GM12892 (cell line): Measurements from ENCODE around the gene VWA7.
A peak's percentile ranks its signal among the peaks of the same experiment; 100 is the strongest.

Experiments used
- DNase-seq: peaks from one replicate; pipeline ENCODE4 v3.0.0; 2011; ENCODE audit not compliant: insufficient read length
- FAIRE-seq: peaks from 2 replicates; lab custom pipeline; 2011; peaks lifted over from hg19 to GRCh38; lab: Jason Lieb, UNC
- POLR2A ChIP-seq: IDR thresholded peaks from 2 replicates; pipeline ENCODE4 v1.6.1; 2011; ENCODE audit warnings: low read depth, low read length, control low read depth
- POLR2AphosphoS5 ChIP-seq: IDR thresholded peaks from 2 replicates; pipeline ENCODE4 v1.6.1; 2011; ENCODE audit warnings: low read depth, low read length, control low read depth
- TAF1 ChIP-seq: IDR thresholded peaks from 2 replicates; pipeline ENCODE4 v1.6.1; 2011; ENCODE audit warnings: low read depth, mild to moderate bottlenecking, control low read depth, low read length, borderline replicate concordance

The VWA7 gene

DNA sequence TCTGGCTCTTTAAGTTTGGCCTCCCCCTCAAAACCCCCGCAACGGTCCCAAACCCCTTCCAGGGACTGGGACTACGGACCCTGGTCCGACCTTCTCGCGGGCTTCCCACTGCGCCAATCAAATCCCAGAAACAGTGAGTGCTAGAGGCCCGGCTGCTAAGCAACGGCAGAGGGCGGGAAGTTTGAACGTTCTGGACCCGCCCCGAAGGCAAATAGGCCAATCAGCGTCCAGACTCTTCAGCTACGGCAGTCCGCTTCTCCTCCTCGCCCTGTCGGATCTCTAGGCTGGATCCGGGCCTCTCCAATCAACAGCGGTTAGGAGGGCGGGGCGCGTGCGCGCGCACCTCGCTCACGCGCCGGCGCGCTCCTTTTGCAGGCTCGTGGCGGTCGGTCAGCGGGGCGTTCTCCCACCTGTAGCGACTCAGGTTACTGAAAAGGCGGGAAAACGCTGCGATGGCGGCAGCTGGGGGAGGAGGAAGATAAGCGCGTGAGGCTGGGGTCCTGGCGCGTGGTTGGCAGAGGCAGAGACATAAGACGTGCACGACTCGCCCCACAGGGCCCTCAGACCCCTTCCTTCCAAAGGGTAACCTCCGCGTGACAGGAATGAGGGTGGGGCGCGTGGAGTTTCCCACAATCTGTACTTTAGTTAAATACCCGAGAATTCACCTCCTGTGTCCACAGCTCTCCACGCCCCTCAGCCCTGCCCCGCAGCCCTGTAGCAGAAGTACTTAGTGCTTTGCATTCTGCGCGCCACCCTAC is 37.3 kb downstream of the VWA7 start, which contains the start of gene MSH5:
Gene MSH5 (plus strand): TSS at position 367 of the 758 bp plus-strand sequence. CDS start 462 bp downstream, outside the sequence.
- TF ChIP-seq POLR2AphosphoS5 (peak; percentile 69), POLR2A (peak; percentile 78), TAF1 (peak; percentile 35; the same call in 1 of the 2 replicates)
- DNase-seq (peak; percentile 89), FAIRE-seq (peak; percentile 96)

DNA sequence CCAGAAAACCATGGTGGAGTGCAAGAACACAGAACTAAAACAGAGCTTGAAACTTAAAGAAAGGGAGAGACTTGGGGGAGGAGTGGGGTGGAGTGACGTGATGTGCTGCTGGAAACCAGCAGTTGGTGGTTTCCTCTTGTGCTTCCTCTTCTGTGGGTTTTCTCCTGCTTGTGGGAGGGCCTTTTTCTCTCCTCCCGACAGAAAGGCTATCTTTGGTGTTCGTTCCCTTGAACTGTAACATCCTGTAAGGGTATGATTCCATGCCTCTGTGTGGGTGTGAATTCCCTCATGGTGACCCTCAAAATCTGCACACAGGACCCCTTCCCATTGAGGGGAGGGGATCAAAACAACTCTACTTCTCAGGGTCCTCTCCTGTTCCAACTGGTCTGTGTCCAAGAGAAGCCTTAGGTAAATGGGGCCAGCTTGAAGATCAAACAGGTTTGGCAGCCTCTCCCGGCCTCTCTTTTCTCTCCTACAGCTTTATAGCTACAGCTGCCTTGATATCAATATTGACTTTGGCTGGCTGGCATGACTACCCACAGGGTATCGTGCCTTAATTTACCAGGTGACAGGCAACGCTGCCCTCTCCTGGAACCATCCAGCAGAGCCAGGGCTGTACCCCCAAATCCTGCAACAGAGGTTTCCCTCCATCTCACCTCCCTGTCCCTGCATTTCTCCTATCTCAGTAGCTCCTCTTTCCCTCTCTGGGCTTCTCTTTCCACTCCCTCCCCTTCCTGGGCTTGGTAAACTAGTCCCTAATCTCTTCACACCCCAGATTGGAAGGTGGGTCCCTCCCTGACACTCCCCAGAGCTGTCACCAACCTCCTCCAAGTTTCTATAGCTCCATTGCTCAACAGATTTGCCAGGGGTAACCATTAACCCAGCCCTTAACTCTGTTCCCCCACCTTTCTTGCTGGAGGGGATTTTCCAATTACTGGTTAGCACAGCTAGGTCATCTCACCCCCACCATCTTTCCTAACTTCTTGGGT is 38.8 kb downstream of the VWA7 start:
- TF ChIP-seq POLR2AphosphoS5 (peak; percentile 82; the same call in 1 of the 2 replicates), TAF1 (peak; percentile 61; the same call in 1 of the 2 replicates), POLR2A (peak; percentile 67)
- DNase-seq: peak; percentile 61

DNA sequence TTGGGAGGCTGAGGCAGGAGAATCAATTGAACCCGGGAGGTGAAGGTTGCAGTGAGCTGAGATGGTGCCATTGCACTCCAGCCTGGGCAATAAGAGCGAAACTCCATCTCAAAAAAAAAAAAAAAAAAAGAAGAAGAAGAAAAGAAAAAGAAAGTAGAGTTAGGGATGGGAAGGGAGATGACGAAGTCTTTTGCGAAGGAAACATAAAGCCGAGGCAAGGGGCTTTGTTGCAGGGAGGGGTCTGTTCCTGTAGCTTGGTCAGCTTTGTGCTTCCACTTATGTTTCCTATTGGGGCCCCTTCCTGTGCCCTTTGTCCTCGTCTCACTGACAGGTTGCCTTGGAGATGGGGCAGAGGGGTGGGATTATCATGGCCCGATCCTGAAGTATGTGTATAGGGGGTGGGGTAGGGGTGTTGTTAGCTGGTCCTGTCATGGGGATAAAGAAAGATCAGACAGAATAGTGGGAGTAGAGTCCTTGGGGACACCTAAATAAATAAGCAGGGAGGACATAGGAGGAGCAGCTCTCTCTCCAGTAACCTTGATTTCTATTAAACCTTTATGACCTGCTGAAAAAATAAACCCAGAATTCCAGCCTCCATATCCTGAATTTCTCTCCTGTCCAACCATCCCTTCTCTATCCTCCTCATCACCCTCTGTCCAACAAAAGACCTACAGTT is 39.7 kb downstream of the VWA7 start:
- no peak for DNase-seq
- FAIRE-seq: no peak

More for the DNA sequence above, 38.8 kb downstream of the VWA7 start:
- peak; percentile 38 for FAIRE-seq

DNA sequence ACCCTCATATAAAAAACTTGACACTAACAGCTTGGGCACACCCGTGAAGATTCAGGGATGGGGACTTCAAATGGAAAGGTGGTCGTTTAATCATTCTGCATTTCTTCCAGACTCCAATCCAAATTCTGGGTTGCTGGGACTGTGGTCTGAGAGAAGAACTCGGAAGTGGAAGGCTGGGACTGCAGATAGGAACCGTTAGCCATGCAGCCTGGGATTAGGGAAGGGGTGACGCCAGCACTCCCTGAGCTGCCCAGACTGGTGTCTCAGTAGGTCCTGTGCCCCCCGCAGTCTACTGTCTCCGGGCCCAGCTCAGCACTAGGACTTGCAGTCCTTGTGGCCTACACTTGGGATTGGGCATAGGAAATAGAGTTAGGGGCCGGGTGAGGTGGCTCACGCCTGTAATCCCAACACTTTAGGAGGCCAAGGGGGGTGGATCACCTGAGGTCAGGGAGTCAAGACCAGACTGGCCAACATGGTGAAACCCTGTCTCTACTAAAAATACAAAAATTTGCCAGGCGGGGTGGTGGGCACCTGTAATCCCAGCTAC is 40.3 kb downstream of the VWA7 start:
- DNase-seq: no peak
- no peak for FAIRE-seq
- no peak for TF ChIP-seq POLR2A
- no peak for TF ChIP-seq TAF1
- TF ChIP-seq POLR2AphosphoS5: no peak; the same call in 1 of the 2 replicates

More for the DNA sequence above, 39.7 kb downstream of the VWA7 start:
- TF ChIP-seq POLR2A (no peak), POLR2AphosphoS5 (no peak; the same call in 1 of the 2 replicates)

DNA sequence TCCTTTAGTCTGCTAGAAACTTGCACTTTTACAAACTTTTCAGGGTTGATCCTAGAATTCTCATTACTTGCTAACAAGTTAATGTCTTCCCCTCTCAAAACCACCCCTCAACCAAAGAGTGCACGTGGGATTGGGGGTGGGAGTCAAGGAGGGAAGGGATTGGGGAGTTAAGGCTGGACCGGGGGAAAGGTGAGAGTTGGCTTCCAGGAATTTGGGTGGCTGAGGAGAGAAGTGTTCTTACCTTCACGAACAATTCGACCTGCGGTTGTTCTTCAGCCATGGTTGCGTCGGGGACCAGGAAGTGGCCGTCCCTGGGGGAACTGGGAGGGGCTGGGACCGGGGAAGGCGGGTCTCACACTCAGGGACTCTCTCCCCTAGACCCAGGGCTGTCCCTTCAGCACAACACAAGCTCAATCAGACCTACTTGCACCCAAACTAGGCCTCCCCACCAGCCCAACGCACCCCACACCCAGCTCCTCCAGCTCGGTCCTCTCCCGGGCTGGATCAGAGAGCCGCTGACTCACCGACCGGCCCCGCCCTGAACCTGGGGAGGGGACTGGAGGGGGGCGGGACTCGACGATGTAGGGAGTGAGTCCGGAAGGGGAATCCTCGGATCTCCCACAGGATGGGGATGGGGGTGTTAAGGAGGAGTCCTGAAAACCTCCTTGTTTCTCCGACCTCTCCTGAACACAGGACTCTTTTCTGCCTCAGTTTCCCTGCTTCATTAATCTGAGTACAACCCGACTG is 40.9 kb downstream of the VWA7 start, which contains the start of gene CLIC1:
Gene CLIC1 (minus strand): TSS at position 510 of the 747 bp plus-strand sequence. CDS start 230 bp downstream, at position 280.
- TF ChIP-seq POLR2AphosphoS5: peak; percentile 62
- TF ChIP-seq TAF1: peak; percentile 54; the same call in 1 of the 2 replicates
- peak; percentile 91 for TF ChIP-seq POLR2A
- FAIRE-seq: peak; percentile 73
- DNase-seq: peak; percentile 81

DNA sequence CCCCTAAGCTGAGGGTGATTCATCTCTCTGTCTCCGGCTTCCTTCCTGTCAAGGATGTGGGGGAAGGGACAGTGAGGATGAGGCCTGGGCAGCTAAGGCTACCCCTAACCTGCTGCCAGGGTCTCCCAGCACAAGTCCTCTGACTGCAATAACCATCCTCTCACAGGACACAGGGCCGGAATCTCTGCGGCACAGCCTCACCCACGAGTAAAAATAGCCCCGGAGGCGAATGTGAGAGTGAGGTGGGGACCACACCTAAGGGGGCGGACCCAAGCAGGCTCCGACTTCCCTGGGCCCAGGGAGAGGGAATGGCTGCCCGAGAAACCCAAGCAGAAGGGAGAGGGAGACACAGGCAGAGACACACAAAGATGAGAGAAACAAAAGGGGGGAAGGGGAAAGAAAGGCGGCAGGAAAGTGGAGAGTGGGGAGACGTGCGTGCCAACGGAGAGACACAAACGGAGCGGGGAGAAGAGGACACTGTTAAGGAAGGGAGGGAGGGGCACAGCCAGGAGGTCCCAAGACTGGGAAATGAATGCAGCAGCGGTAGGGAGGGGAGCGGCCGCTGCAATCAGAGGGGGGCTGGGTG is 42.2 kb downstream of the VWA7 start:
- FAIRE-seq (no peak), DNase-seq (no peak)
- TF ChIP-seq TAF1: no peak
- 0 out of 2 replicates have a peak, but pooled peaks have one; percentile 30 for TF ChIP-seq POLR2A

DNA sequence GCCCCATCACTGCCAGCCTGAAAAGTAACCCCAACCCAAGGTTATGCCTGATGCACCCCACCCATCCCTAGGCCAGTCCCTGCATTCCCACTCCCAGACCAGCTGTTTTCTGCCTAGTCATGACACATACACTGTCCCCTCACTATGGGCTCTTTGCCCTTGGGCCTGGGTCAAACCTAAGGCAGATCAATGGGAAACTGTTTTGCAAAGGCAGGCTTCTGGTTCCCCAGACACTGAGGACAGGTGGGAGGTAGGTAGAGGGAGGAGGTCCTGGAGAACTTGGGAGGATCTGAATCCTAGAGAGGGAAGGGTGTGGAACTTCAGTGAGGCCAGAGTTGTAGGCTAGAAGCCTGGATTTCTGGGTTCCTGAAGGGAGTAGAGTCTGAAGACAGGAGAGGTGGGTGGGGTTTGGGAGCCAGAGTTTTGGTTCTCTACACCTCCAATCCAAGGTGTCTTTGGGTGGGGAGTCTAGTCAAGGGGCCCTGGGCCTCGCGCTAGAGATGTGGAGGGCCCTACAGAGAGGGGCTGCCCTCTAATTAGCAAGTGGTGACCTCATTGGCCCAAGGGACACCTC is 42.8 kb downstream of the VWA7 start:
- TF ChIP-seq POLR2AphosphoS5 (no peak), TAF1 (no peak)
- FAIRE-seq: peak; percentile 80
- DNase-seq: peak; percentile 62

DNA sequence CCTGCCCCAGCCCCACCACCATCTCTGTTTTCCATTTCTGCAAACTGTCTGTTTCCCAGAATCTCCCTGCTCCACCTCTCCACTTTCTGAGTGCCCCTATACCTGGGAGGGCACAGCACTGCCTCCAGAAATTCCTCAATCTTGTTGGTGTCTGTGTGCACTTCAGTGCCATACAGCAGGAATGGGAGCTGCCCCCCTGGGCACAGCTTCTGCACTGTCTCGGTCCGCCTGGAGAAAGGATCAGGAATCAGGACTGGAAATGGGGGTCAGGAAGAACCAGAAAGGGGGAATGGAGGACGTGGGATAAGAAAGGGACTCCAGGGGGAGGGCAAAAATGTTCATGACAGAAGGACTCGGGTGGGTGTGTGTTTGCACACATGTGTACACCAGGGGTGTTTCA is 43.4 kb downstream of the VWA7 start:
- TF ChIP-seq TAF1: no peak
- TF ChIP-seq POLR2A: no peak
- TF ChIP-seq POLR2AphosphoS5: no peak
- FAIRE-seq (no peak), DNase-seq (no peak)

DNA sequence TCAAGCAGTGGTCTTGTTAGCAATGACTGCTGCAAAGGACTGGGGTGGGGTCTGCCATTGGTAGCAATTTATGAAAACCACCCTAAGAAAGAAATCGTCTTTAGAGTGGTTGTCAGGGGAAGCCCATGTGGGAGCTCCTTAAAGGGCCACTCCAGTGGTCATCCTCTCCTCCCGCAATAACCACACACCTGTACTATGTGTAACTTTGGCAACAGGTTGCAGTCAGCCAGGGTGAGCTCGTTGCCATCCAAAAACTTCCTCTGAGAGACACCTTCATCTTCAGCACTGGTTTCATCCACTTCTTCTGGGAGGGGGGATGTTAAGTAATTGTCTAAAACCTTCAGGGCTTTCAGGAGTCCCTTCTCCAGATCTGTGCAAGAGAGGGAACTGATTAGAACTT is 45.1 kb downstream of the VWA7 start:
- no peak for TF ChIP-seq TAF1
- TF ChIP-seq POLR2AphosphoS5: no peak
- TF ChIP-seq POLR2A: no peak
- FAIRE-seq (no peak), DNase-seq (no peak)

DNA sequence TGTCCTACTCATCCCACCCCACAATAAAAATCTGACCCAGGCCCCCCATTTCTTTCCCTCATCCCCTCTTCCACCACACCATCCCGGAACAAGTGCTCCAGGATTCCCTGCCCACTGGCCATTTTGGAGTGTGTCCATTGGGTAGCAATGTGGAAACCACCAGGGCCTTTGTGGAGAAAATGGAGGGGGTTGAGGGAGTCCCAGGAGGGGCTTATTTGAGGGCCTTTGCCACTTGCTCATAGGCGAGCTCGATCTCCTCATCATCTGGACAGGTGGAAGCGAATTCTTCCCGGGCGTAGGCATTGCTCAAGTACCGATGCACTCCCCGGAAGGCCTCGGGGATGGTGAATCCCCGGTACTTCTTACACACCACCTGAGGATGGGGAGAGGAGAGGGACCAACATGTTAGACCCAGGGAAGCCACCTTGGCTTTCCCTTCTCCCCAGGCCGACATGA is 46.5 kb downstream of the VWA7 start:
- TF ChIP-seq TAF1: no peak
- no peak for DNase-seq
- FAIRE-seq: no peak
